Liver (tissue), 9 donors: ENCODE measurements around the gene GATB. TPM values are rescaled to one million over a fixed set of nuclear protein-coding genes. Genes with fewer than 3 reads are reported as not detected.

Experiments used
- DNase-seq: peaks from one replicate; pipeline ENCODE4 v3.0.0-alpha.2; 2017; ENCODE audit warnings: low spot score
- H3K27ac ChIP-seq, 2 donors: one replicate each; pipeline ENCODE4 v1.7.0; 2013; ENCODE audit warnings: inconsistent platforms in 2 of 2, low read length in 2 of 2, control low read depth in 1 of 2, low read depth in 1 of 2, mild to moderate bottlenecking in 1 of 2
- H3K27me3 ChIP-seq, 4 donors: one replicate each; pipeline versions ENCODE4 v1.6.1 to v1.7.0; 2013; ENCODE audit warnings: low read length in 3 of 4, inconsistent platforms in 1 of 4, mild to moderate bottlenecking in 1 of 4, moderate library complexity in 1 of 4; ENCODE audit not compliant: control insufficient read depth in 4 of 4, insufficient read depth in 4 of 4
- H3K36me3 ChIP-seq, 4 donors: one replicate each; pipeline versions ENCODE4 v1.6.1 to v1.7.0; 2013; ENCODE audit warnings: low read length in 3 of 4, mild to moderate bottlenecking in 3 of 4, low read depth in 1 of 4, moderate library complexity in 1 of 4; ENCODE audit not compliant: control insufficient read depth in 4 of 4, insufficient read depth in 3 of 4
- H3K4me1 ChIP-seq, 4 donors: one replicate each; pipeline versions ENCODE4 v1.6.1 to v1.7.0; 2013; ENCODE audit warnings: low read length in 3 of 4, mild to moderate bottlenecking in 3 of 4, moderate library complexity in 1 of 4; ENCODE audit not compliant: control insufficient read depth in 4 of 4, insufficient read depth in 4 of 4
- H3K4me3 ChIP-seq, 3 donors: one replicate each; pipeline versions ENCODE4 v1.6.1 to v1.7.0; 2013; ENCODE audit warnings: low read length in 3 of 3, control low read depth in 1 of 3, low read depth in 1 of 3, mild to moderate bottlenecking in 1 of 3
- H3K9ac ChIP-seq, 2 donors: one replicate each; pipeline ENCODE4 v1.7.0; 2013; ENCODE audit warnings: low read length in 2 of 2, mild to moderate bottlenecking in 2 of 2, moderate library complexity in 2 of 2, control low read depth in 1 of 2, low read depth in 1 of 2
- H3K9me3 ChIP-seq, 4 donors: one replicate each; pipeline versions ENCODE4 v1.6.1 to v1.7.0; 2013; ENCODE audit warnings: low read length in 3 of 4; ENCODE audit not compliant: control insufficient read depth in 4 of 4
- EGR1 ChIP-seq, 2 donors: IDR thresholded peaks; 2 replicates each; pipeline ENCODE4 v1.6.1; 2016 to 2018; ENCODE audit warnings: antibody characterized with exemption in 2 of 2, low read depth in 2 of 2
- FOXA1 ChIP-seq: IDR thresholded peaks from 2 replicates; pipeline ENCODE4 v1.6.1; 2016; ENCODE audit warnings: antibody characterized with exemption
- FOXA2 ChIP-seq: IDR thresholded peaks from 2 replicates; pipeline ENCODE4 v1.6.1; 2016; ENCODE audit warnings: antibody characterized with exemption
- GABPA ChIP-seq, 2 donors: IDR thresholded peaks in 1 of 2; conservative IDR thresholded peaks in 1 of 2; 2 replicates each; pipeline ENCODE4 v1.6.1; 2016; ENCODE audit warnings: antibody characterized with exemption in 2 of 2, mild to moderate bottlenecking in 1 of 2, moderate library complexity in 1 of 2
- HNF4A ChIP-seq, 2 donors: conservative IDR thresholded peaks; 2 replicates each; pipeline ENCODE4 v1.6.1; 2016; ENCODE audit warnings: antibody characterized with exemption in 2 of 2, mild to moderate bottlenecking in 2 of 2
- HNF4G ChIP-seq: IDR thresholded peaks from 2 replicates; pipeline ENCODE4 v1.6.1; 2016; ENCODE audit warnings: antibody characterized with exemption
- NR2F2 ChIP-seq: IDR thresholded peaks from 2 replicates; pipeline ENCODE4 v1.6.1; 2016; ENCODE audit warnings: antibody characterized with exemption
- RAD21 ChIP-seq, 2 donors: IDR thresholded peaks; 2 replicates each; pipeline ENCODE4 v1.6.1; 2016; ENCODE audit warnings: antibody characterized with exemption in 2 of 2, mild to moderate bottlenecking in 2 of 2
- RXRA ChIP-seq, 2 donors: IDR thresholded peaks; 2 replicates each; pipeline ENCODE4 v1.6.1; 2017 to 2018; ENCODE audit warnings: antibody characterized with exemption in 2 of 2, mild to moderate bottlenecking in 1 of 2
- SP1 ChIP-seq: IDR thresholded peaks from 2 replicates; pipeline ENCODE4 v1.6.1; 2018; ENCODE audit warnings: antibody characterized with exemption, mild to moderate bottlenecking
- TAF1 ChIP-seq: conservative IDR thresholded peaks from 2 replicates; pipeline ENCODE4 v1.6.1; 2016; ENCODE audit warnings: antibody characterized with exemption, mild to moderate bottlenecking
- WGBS: extraction: QIAGEN DNeasy Blood & Tissue Kit; methylation state at CpG from one replicate; pipeline ENCODE4 v1.1.7; 2013; 5-methylcytosine and 5-hydroxymethylcytosine counted together
- polyA plus RNA-seq, 2 donors: library from polyadenylated mRNA; stranded (reverse) in 1 of 2; unstranded in 1 of 2; fragments of 200-250 nt in 1 of 2; fragments of >200 nt in 1 of 2; fragmentation: Nextera tagmentation in 1 of 2; extraction: Ambion mirVana in 1 of 2; gene quantifications; one replicate each; pipeline versions ENCODE4 v1.2.1 to v1.2.3, GENCODE V29; 2013 to 2015
- total RNA-seq, 2 donors: library from RNA; depleted of rRNA; stranded (reverse); fragments of >200 nt; gene quantifications; one replicate each; pipeline ENCODE4 v1.2.3, GENCODE V29; 2014
- TF ChIP-seq, protein P1 (sequence below): fragments of 150-350 bp; IDR thresholded peaks from 2 replicates; pipeline ENCODE4 v1.5.1; 2017; ENCODE audit warnings: improper control_type of control experiment, low read depth, low read length; ENCODE audit not compliant: missing input control
- TF ChIP-seq, protein P2 (sequence below): IDR thresholded peaks from 2 replicates; pipeline ENCODE4 v1.6.1; 2016; ENCODE audit warnings: antibody characterized with exemption
- TF ChIP-seq, protein P3 (sequence below): IDR thresholded peaks from 2 replicates; pipeline ENCODE4 v1.6.1; 2016; ENCODE audit warnings: antibody characterized with exemption, mild to moderate bottlenecking
- TF ChIP-seq, protein P4 (sequence below): IDR thresholded peaks from 2 replicates; pipeline ENCODE4 v1.6.1; 2016; ENCODE audit warnings: antibody characterized with exemption
- donor health status: healthy.
- donor health status: healthy.
- donor health status: healthy.
- donor health status: healthy.
- donor health status: healthy.

The GATB gene
- total and polyA plus RNA-seq, 4 donors = 10.4 to 17.3 (median 12.5) TPM

DNA sequence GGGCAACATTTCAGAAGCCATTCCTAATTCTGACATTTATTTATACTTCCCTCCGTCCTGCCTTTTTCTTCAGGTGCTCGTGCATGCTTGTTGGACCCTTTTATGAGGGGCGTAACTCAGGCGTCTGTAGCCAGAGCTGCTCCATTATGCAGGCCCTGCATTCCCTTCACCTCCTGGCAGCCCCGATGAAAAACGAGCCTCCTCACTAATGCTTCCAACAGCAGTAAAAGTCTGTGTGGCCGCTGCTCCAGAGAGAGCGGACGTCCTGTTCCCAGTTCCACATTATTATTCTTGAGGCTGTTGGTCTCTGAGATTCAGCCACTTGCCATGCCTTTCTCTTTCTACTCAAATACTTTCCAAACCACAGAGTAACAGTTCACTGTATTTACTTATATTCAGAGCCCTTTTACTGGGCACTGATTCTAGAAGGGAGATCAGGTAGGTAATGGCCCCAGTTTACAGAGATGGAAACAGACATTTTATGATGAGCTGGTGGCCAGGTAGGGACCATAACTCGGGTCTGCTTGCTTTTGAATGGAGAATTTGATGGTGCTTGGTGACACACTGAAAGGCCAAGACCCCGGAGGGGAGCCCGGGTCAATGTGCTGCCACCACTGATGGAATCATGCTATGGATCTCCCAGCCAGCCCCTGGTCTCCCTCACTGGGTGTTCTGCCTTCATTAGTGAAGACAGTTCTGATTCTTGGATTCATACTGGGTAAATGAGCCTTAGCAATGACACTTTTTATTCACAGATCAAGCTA is 101.0 kb downstream of the GATB start:
- Histone ChIP-seq H3K4me1 (no peaks in the 10 kb centered on the region), H3K27ac (no peak overlapping the region), H3K27me3 (no peaks in the 10 kb centered on the region), H3K36me3 (peaks cover 0 to 6% (median 1%) of the 10 kb centered on the region in 4 donors), H3K9ac (no peak overlapping the region), H3K9me3 (no peaks in the 10 kb centered on the region), H3K4me3 (no peak overlapping the region)
- no peak for TF ChIP-seq SP1
- no peak for TF ChIP-seq TAF1
- TF ChIP-seq NR2F2 = no peak
- TF ChIP-seq FOXA1 = no peak
- TF ChIP-seq HNF4A (conservative IDR thresholded peaks at IDR 0.05) = no peak
- no peak for TF ChIP-seq RAD21 (IDR thresholded peaks at IDR 0.05)
- TF ChIP-seq, protein P1, sequence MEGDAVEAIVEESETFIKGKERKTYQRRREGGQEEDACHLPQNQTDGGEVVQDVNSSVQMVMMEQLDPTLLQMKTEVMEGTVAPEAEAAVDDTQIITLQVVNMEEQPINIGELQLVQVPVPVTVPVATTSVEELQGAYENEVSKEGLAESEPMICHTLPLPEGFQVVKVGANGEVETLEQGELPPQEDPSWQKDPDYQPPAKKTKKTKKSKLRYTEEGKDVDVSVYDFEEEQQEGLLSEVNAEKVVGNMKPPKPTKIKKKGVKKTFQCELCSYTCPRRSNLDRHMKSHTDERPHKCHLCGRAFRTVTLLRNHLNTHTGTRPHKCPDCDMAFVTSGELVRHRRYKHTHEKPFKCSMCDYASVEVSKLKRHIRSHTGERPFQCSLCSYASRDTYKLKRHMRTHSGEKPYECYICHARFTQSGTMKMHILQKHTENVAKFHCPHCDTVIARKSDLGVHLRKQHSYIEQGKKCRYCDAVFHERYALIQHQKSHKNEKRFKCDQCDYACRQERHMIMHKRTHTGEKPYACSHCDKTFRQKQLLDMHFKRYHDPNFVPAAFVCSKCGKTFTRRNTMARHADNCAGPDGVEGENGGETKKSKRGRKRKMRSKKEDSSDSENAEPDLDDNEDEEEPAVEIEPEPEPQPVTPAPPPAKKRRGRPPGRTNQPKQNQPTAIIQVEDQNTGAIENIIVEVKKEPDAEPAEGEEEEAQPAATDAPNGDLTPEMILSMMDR = no peak
- TF ChIP-seq FOXA2 = no peak
- TF ChIP-seq, protein P2, sequence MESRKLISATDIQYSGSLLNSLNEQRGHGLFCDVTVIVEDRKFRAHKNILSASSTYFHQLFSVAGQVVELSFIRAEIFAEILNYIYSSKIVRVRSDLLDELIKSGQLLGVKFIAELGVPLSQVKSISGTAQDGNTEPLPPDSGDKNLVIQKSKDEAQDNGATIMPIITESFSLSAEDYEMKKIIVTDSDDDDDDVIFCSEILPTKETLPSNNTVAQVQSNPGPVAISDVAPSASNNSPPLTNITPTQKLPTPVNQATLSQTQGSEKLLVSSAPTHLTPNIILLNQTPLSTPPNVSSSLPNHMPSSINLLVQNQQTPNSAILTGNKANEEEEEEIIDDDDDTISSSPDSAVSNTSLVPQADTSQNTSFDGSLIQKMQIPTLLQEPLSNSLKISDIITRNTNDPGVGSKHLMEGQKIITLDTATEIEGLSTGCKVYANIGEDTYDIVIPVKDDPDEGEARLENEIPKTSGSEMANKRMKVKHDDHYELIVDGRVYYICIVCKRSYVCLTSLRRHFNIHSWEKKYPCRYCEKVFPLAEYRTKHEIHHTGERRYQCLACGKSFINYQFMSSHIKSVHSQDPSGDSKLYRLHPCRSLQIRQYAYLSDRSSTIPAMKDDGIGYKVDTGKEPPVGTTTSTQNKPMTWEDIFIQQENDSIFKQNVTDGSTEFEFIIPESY = no peak
- no peak for TF ChIP-seq RXRA (IDR thresholded peaks at IDR 0.05)
- TF ChIP-seq, protein P3, sequence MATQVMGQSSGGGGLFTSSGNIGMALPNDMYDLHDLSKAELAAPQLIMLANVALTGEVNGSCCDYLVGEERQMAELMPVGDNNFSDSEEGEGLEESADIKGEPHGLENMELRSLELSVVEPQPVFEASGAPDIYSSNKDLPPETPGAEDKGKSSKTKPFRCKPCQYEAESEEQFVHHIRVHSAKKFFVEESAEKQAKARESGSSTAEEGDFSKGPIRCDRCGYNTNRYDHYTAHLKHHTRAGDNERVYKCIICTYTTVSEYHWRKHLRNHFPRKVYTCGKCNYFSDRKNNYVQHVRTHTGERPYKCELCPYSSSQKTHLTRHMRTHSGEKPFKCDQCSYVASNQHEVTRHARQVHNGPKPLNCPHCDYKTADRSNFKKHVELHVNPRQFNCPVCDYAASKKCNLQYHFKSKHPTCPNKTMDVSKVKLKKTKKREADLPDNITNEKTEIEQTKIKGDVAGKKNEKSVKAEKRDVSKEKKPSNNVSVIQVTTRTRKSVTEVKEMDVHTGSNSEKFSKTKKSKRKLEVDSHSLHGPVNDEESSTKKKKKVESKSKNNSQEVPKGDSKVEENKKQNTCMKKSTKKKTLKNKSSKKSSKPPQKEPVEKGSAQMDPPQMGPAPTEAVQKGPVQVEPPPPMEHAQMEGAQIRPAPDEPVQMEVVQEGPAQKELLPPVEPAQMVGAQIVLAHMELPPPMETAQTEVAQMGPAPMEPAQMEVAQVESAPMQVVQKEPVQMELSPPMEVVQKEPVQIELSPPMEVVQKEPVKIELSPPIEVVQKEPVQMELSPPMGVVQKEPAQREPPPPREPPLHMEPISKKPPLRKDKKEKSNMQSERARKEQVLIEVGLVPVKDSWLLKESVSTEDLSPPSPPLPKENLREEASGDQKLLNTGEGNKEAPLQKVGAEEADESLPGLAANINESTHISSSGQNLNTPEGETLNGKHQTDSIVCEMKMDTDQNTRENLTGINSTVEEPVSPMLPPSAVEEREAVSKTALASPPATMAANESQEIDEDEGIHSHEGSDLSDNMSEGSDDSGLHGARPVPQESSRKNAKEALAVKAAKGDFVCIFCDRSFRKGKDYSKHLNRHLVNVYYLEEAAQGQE = no peak
- TF ChIP-seq, protein P4, sequence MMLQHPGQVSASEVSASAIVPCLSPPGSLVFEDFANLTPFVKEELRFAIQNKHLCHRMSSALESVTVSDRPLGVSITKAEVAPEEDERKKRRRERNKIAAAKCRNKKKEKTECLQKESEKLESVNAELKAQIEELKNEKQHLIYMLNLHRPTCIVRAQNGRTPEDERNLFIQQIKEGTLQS = no peak
- TF ChIP-seq GABPA (IDR thresholded peaks at IDR 0.05 in 1 of 2, conservative IDR thresholded peaks at IDR 0.05 in 1 of 2) = no peak
- TF ChIP-seq HNF4G = no peak
- TF ChIP-seq EGR1 (IDR thresholded peaks at IDR 0.05; ENCODE audit: low read depth in 2 of 2) = no peak
- 80% methylated on average over 12 of the region's 12 CpGs for WGBS
- DNase-seq = no peak
